SK-N-SH (cell line): ENCODE data around the gene ALPL.

Experiments used
- EP300 ChIP-seq, 2 experiments: IDR thresholded peaks; 2 replicates each; pipeline versions ENCODE4 v1.4.0 to v1.6.1; 2012; ENCODE audit warnings: borderline replicate concordance in 1 of 2, low read depth in 1 of 2, low read length in 1 of 2
- FOXJ3 ChIP-seq: sonication (generic); formaldehyde crosslinking; IDR thresholded peaks from 2 replicates; pipeline ENCODE4 v1.5.1; 2020; ENCODE audit warnings: mild to moderate bottlenecking, missing genetic modification reagents
- GABPA ChIP-seq: IDR thresholded peaks from 2 replicates; pipeline ENCODE4 v1.4.0; 2012; ENCODE audit warnings: low read depth, mild to moderate bottlenecking
- JUND ChIP-seq: IDR thresholded peaks from 2 replicates; pipeline ENCODE4 v1.4.0; 2012
- MXI1 ChIP-seq: IDR thresholded peaks from 2 replicates; pipeline ENCODE4 v1.6.1; 2012; ENCODE audit warnings: mild to moderate bottlenecking, low read depth, low read length, improper control_type of control experiment
- POLR2AphosphoS5 ChIP-seq: IDR thresholded peaks from 2 replicates; pipeline ENCODE4 v1.6.1; 2012; ENCODE audit warnings: low read depth, low read length
- TCF12 ChIP-seq: IDR thresholded peaks from 2 replicates; pipeline ENCODE4 v1.4.0; 2012
- YY1 ChIP-seq: IDR thresholded peaks from 2 replicates; pipeline ENCODE4 v1.4.0; 2012; ENCODE audit warnings: low read depth, mild to moderate bottlenecking
- TF ChIP-seq, protein P1 (sequence below): IDR thresholded peaks from 2 replicates; pipeline ENCODE4; 2012
- TF ChIP-seq, protein P2 (sequence below): fragments of 200-600 bp; sonication (generic); IDR thresholded peaks from 2 replicates; pipeline ENCODE4 v1.6.1; 2017; ENCODE audit warnings: antibody characterized with exemption, mild to moderate bottlenecking, moderate library complexity
- TF ChIP-seq, protein P3 (sequence below): IDR thresholded peaks from 2 replicates; pipeline ENCODE4 v1.6.1; 2012; ENCODE audit warnings: mild to moderate bottlenecking, low read depth, low read length, moderate library complexity
- TF ChIP-seq, protein P4 (sequence below): IDR thresholded peaks from 2 replicates; pipeline ENCODE4 v1.4.0; 2012; ENCODE audit warnings: low read depth, borderline replicate concordance
- TF ChIP-seq, protein P5 (sequence below): IDR thresholded peaks from 2 replicates; pipeline ENCODE4 v1.4.0; 2012; ENCODE audit warnings: low read depth

DNA sequence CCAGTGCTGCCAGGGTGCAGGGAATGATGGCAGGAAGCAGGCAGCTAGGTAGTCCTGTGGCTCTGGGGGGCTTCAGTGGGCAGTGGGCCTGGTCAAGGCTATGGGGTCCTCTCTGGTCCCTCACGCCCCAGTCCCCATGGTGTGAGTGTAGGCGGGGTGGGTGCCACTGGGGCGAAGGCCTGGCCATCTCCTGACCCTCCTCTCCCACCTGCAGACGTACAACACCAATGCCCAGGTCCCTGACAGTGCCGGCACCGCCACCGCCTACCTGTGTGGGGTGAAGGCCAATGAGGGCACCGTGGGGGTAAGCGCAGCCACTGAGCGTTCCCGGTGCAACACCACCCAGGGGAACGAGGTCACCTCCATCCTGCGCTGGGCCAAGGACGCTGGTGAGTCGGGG, 53.7 kb downstream of the ALPL start:
- TF ChIP-seq MXI1: no peak
- TF ChIP-seq, protein P1, sequence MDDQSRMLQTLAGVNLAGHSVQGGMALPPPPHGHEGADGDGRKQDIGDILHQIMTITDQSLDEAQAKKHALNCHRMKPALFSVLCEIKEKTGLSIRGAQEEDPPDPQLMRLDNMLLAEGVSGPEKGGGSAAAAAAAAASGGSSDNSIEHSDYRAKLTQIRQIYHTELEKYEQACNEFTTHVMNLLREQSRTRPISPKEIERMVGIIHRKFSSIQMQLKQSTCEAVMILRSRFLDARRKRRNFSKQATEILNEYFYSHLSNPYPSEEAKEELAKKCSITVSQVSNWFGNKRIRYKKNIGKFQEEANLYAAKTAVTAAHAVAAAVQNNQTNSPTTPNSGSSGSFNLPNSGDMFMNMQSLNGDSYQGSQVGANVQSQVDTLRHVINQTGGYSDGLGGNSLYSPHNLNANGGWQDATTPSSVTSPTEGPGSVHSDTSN: no peak
- TF ChIP-seq, protein P2, sequence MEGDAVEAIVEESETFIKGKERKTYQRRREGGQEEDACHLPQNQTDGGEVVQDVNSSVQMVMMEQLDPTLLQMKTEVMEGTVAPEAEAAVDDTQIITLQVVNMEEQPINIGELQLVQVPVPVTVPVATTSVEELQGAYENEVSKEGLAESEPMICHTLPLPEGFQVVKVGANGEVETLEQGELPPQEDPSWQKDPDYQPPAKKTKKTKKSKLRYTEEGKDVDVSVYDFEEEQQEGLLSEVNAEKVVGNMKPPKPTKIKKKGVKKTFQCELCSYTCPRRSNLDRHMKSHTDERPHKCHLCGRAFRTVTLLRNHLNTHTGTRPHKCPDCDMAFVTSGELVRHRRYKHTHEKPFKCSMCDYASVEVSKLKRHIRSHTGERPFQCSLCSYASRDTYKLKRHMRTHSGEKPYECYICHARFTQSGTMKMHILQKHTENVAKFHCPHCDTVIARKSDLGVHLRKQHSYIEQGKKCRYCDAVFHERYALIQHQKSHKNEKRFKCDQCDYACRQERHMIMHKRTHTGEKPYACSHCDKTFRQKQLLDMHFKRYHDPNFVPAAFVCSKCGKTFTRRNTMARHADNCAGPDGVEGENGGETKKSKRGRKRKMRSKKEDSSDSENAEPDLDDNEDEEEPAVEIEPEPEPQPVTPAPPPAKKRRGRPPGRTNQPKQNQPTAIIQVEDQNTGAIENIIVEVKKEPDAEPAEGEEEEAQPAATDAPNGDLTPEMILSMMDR: no peak
- no peak for TF ChIP-seq YY1
- no peak for TF ChIP-seq TCF12
- no peak for TF ChIP-seq POLR2AphosphoS5
- TF ChIP-seq, protein P3, sequence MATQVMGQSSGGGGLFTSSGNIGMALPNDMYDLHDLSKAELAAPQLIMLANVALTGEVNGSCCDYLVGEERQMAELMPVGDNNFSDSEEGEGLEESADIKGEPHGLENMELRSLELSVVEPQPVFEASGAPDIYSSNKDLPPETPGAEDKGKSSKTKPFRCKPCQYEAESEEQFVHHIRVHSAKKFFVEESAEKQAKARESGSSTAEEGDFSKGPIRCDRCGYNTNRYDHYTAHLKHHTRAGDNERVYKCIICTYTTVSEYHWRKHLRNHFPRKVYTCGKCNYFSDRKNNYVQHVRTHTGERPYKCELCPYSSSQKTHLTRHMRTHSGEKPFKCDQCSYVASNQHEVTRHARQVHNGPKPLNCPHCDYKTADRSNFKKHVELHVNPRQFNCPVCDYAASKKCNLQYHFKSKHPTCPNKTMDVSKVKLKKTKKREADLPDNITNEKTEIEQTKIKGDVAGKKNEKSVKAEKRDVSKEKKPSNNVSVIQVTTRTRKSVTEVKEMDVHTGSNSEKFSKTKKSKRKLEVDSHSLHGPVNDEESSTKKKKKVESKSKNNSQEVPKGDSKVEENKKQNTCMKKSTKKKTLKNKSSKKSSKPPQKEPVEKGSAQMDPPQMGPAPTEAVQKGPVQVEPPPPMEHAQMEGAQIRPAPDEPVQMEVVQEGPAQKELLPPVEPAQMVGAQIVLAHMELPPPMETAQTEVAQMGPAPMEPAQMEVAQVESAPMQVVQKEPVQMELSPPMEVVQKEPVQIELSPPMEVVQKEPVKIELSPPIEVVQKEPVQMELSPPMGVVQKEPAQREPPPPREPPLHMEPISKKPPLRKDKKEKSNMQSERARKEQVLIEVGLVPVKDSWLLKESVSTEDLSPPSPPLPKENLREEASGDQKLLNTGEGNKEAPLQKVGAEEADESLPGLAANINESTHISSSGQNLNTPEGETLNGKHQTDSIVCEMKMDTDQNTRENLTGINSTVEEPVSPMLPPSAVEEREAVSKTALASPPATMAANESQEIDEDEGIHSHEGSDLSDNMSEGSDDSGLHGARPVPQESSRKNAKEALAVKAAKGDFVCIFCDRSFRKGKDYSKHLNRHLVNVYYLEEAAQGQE: no peak
- TF ChIP-seq, protein P4, sequence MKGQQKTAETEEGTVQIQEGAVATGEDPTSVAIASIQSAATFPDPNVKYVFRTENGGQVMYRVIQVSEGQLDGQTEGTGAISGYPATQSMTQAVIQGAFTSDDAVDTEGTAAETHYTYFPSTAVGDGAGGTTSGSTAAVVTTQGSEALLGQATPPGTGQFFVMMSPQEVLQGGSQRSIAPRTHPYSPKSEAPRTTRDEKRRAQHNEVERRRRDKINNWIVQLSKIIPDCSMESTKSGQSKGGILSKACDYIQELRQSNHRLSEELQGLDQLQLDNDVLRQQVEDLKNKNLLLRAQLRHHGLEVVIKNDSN: no peak
- TF ChIP-seq JUND: no peak
- TF ChIP-seq GABPA: no peak
- TF ChIP-seq, protein P5, sequence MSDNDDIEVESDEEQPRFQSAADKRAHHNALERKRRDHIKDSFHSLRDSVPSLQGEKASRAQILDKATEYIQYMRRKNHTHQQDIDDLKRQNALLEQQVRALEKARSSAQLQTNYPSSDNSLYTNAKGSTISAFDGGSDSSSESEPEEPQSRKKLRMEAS: no peak
- no peak for TF ChIP-seq EP300 (IDR thresholded peaks at IDR 0.05; ENCODE audit: borderline replicate concordance in 1 of 2, low read depth in 1 of 2, low read length in 1 of 2)
- no peak for TF ChIP-seq FOXJ3 (CRISPR knock-in tag)
